Measurements from ENCODE around the gene WWOX. TPM values are rescaled to one million over a fixed set of nuclear protein-coding genes. Genes with fewer than 3 reads are reported as not detected.

WWOX gene
- total and polyA plus RNA-seq, 2 donors (not counting 3 experiments of a cell fraction or from before 2014, with no cell fraction given) = 6.2 to 12.5 TPM

DNA sequence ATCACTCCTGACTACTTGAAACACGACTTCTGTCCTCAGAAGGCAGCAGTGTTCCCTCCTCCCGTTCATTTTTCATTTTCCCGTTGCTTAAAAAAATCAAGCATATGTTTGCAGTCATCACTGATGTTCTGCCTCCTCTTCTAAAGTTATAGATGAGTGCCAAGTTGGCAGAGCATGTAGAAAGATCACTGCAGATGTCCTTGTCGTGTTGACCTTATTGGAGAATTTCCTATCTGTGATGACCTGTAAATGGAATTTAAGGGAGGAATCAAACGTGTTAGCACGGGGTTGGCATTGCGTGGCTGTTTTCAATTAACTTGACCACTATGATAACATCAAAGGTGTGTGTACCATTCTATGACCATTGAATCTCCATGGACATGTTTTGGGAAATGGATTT, 396.7 kb downstream of the WWOX start:
- no peaks in the 10 kb centered on the region for H4K20me1 ChIP-seq (replicated peaks; ENCODE audit: control insufficient read depth, extremely low read depth, insufficient read depth, low read length)
- no peak for FAIRE-seq
- no TSS peak for BruUV-seq (replicated peaks)
- no peaks in the 10 kb centered on the region for H3K9me1 ChIP-seq (replicated peaks; ENCODE audit: control insufficient read depth, extremely low read depth, insufficient read depth, low read length)
- no peak overlapping the region for H2AFZ ChIP-seq (ENCODE audit: low read depth, low read length)
- H3K27ac ChIP-seq (ENCODE audit: insufficient read depth, low read depth, low read length) = no peak overlapping the region
- TF ChIP-seq GATA2 (IDR thresholded peaks at IDR 0.05; ENCODE audit: insufficient read depth, insufficient read length, low read depth, low read length) = no peak
- TF ChIP-seq EZH2 (IDR thresholded peaks at IDR 0.05; ENCODE audit: borderline replicate concordance, low read depth, low read length, severe bottlenecking) = no peak
- TF ChIP-seq FOS (IDR thresholded peaks at IDR 0.05; ENCODE audit: borderline replicate concordance, insufficient read depth, low read length) = no peak
- no peak for TF ChIP-seq JUN (IDR thresholded peaks at IDR 0.05; ENCODE audit: borderline replicate concordance, insufficient read depth, insufficient read length, low read depth)
- TF ChIP-seq MYC (IDR thresholded peaks at IDR 0.05; ENCODE audit: low read depth, low read length) = no peak
- no peak for TF ChIP-seq POLR2AphosphoS5 (IDR thresholded peaks at IDR 0.05; ENCODE audit: insufficient read depth, low read depth, low read length)
- no peak for TF ChIP-seq POLR2A (IDR thresholded peaks at IDR 0.05; ENCODE audit: low read depth, low read length)
- no peak for TF ChIP-seq CTCF (IDR thresholded peaks at IDR 0.05; ENCODE audit: extremely low read depth in 1 of 2, insufficient read depth in 1 of 2, low read depth in 1 of 2, low read length in 2 of 2)
- no peak for TF ChIP-seq MAX (IDR thresholded peaks at IDR 0.05; ENCODE audit: insufficient read depth, insufficient read length)
- no peaks in the 10 kb centered on the region for H3K79me2 ChIP-seq (ENCODE audit: control insufficient read depth, insufficient read depth, low read length)
- no peak for DNase-seq (ENCODE audit: low read depth, low spot score)
- H3K9ac ChIP-seq (replicated peaks; ENCODE audit: extremely low read depth, insufficient read depth, low read length) = no peak overlapping the region
- no peaks in the 10 kb centered on the region for H3K36me3 ChIP-seq (ENCODE audit: control insufficient read depth in 2 of 2, extremely low read depth in 1 of 2, insufficient read depth in 2 of 2, low read length in 2 of 2)
- H3K4me1 ChIP-seq (ENCODE audit: control insufficient read depth, extremely low read depth, insufficient read depth, low read length) = no peaks in the 10 kb centered on the region
- H3K9me3 ChIP-seq (replicated peaks; ENCODE audit: control insufficient read depth, insufficient read depth, low read length) = no peaks in the 10 kb centered on the region
- POLR2A ChIA-PET = no interaction called here
- no peak overlapping the region for H3K4me2 ChIP-seq (ENCODE audit: insufficient read depth, low read length)
- dilution Hi-C loops (cut with MboI; ENCODE audit: extremely low pct_ligation_motif_present, low sequenced_read_pairs) = no loop called here
- H3K4me3 ChIP-seq (replicated peaks in 1 of 3; ENCODE audit: insufficient read depth in 1 of 3, low read depth in 1 of 3, low read length in 3 of 3) = no peak overlapping the region
- no peaks in the 10 kb centered on the region for H3K27me3 ChIP-seq (ENCODE audit: control insufficient read depth in 2 of 2, insufficient read depth in 2 of 2, low read length in 2 of 2)
- CTCF ChIA-PET = no interaction called here
- intact Hi-C loops (cut with micrococcal nuclease) = no loop called here
